Endothelial cell of umbilical vein (primary cell): ENCODE results near the gene USP8. TPM values are rescaled to one million over a fixed set of nuclear protein-coding genes. Genes with fewer than 3 reads are reported as not detected.

Experiments
- BruUV-seq: library from RNA; stranded (reverse); fragments of 400-500 nt; replicated peaks from 2 replicates; lab custom pipeline; 2021; lab: Mats Ljungman, UMichigan
- CTCF ChIA-PET: fragments of 300-600, 350-600 bp; sonication (Branson Sonifier 250); formaldehyde crosslinking; loops from one replicate; lab custom pipeline; 2021; ENCODE audit warnings: antibody characterized with exemption, inconsistent platforms; lab: Charles Lee
- POLR2A ChIA-PET: fragments of 300-600, 350-600 bp; sonication (Branson Sonifier 250); formaldehyde crosslinking; loops from one replicate; lab custom pipeline; 2021; ENCODE audit warnings: antibody characterized with exemption, inconsistent platforms; lab: Charles Lee
- DNase-seq: peaks from one replicate; pipeline ENCODE4 v3.0.0-alpha.2; 2011; ENCODE audit warnings: low read depth, low spot score
- FAIRE-seq: peaks from 2 replicates; lab custom pipeline; 2011; peaks lifted over from hg19 to GRCh38; lab: Jason Lieb, UNC
- H2AFZ ChIP-seq: 2 replicates; pipeline ENCODE4 v1.6.0; 2012; ENCODE audit warnings: low read depth, low read length, control low read depth, inconsistent platforms
- H3K27ac ChIP-seq: 2 replicates; pipeline ENCODE4 v1.5.1; 2011; ENCODE audit warnings: low read depth, mild to moderate bottlenecking, control low read depth, low read length, moderate library complexity; ENCODE audit not compliant: insufficient read depth
- H3K27me3 ChIP-seq, 2 experiments: 2 replicates each; pipeline versions ENCODE4 v1.6.0 to v1.6.1; 2011; ENCODE audit warnings: low read length in 2 of 2, mixed read lengths in 1 of 2; ENCODE audit not compliant: control insufficient read depth in 2 of 2, insufficient read depth in 2 of 2
- H3K36me3 ChIP-seq, 2 experiments: 2 replicates in 1 of 2; 3 replicates in 1 of 2; pipeline ENCODE4 v1.5.1; 2011; ENCODE audit warnings: low read length in 2 of 2, mild to moderate bottlenecking in 1 of 2, moderate library complexity in 1 of 2; ENCODE audit not compliant: control insufficient read depth in 2 of 2, insufficient read depth in 2 of 2; ENCODE audit errors: extremely low read depth in 1 of 2
- H3K4me1 ChIP-seq: 3 replicates; pipeline ENCODE4 v1.5.1; 2011; ENCODE audit warnings: mild to moderate bottlenecking, low read length; ENCODE audit not compliant: control insufficient read depth, insufficient read depth; ENCODE audit errors: extremely low read depth
- H3K4me2 ChIP-seq: 2 replicates; pipeline ENCODE4 v1.6.1; 2011; ENCODE audit warnings: low read length, control low read depth, mixed read lengths; ENCODE audit not compliant: insufficient read depth
- H3K4me3 ChIP-seq, 3 experiments: fragments of 200-600 bp in 1 of 3; sonication (generic), shearing (Covaris generic) in 1 of 3; replicated peaks in 1 of 3; 2 replicates each; pipeline ENCODE4 v1.5.1; 2011 to 2016; ENCODE audit warnings: control low read depth in 3 of 3, low read length in 3 of 3, mild to moderate bottlenecking in 2 of 3, inconsistent platforms in 1 of 3, low read depth in 1 of 3, moderate library complexity in 1 of 3; ENCODE audit not compliant: insufficient read depth in 1 of 3
- H3K79me2 ChIP-seq: 2 replicates; pipeline ENCODE4 v1.6.0; 2012; ENCODE audit warnings: low read length, inconsistent platforms; ENCODE audit not compliant: control insufficient read depth, insufficient read depth
- H3K9ac ChIP-seq: replicated peaks from 2 replicates; pipeline ENCODE3; 2011; ENCODE audit warnings: low read length, control low read depth; ENCODE audit not compliant: insufficient read depth; ENCODE audit errors: extremely low read depth
- H3K9me1 ChIP-seq: replicated peaks from 3 replicates; pipeline ENCODE4 v1.6.0; 2011; ENCODE audit warnings: mild to moderate bottlenecking, low read length; ENCODE audit not compliant: control insufficient read depth, insufficient read depth; ENCODE audit errors: extremely low read depth
- H3K9me3 ChIP-seq: replicated peaks from 2 replicates; pipeline ENCODE4 v1.5.1; 2012; ENCODE audit warnings: low read length, inconsistent platforms; ENCODE audit not compliant: control insufficient read depth, insufficient read depth
- H4K20me1 ChIP-seq: replicated peaks from 2 replicates; pipeline ENCODE3; 2011; ENCODE audit warnings: mild to moderate bottlenecking, low read length; ENCODE audit not compliant: control insufficient read depth, insufficient read depth; ENCODE audit errors: extremely low read depth
- EZH2 ChIP-seq: IDR thresholded peaks from 2 replicates; pipeline ENCODE4 v1.6.1; 2012; ENCODE audit warnings: borderline replicate concordance, low read depth, mild to moderate bottlenecking, moderate library complexity, low read length, inconsistent platforms; ENCODE audit not compliant: severe bottlenecking
- FOS ChIP-seq: IDR thresholded peaks from 2 replicates; pipeline ENCODE4 v1.6.1; 2011; ENCODE audit warnings: mild to moderate bottlenecking, low read length, moderate library complexity, borderline replicate concordance; ENCODE audit not compliant: insufficient read depth
- GATA2 ChIP-seq: IDR thresholded peaks from 2 replicates; pipeline ENCODE4 v1.7.0; 2011; ENCODE audit warnings: low read depth, mild to moderate bottlenecking, moderate library complexity, mixed read lengths, low read length; ENCODE audit not compliant: insufficient read length, insufficient read depth
- JUN ChIP-seq: IDR thresholded peaks from 2 replicates; pipeline ENCODE4 v1.6.1; 2011; ENCODE audit warnings: borderline replicate concordance, low read depth; ENCODE audit not compliant: insufficient read length, insufficient read depth
- MAX ChIP-seq: IDR thresholded peaks from 2 replicates; pipeline ENCODE4 v1.6.1; 2011; ENCODE audit not compliant: insufficient read depth, insufficient read length
- MYC ChIP-seq: IDR thresholded peaks from one replicate; pipeline ENCODE4 v1.6.1; 2011; ENCODE audit warnings: mild to moderate bottlenecking, low read depth, low read length
- POLR2A ChIP-seq: IDR thresholded peaks from 2 replicates; pipeline ENCODE4 v1.6.1; 2012; ENCODE audit warnings: low read depth, mild to moderate bottlenecking, control low read depth, low read length
- POLR2AphosphoS5 ChIP-seq: IDR thresholded peaks from 2 replicates; pipeline ENCODE4 v1.6.1; 2012; ENCODE audit warnings: low read depth, mild to moderate bottlenecking, control low read depth, low read length, moderate library complexity; ENCODE audit not compliant: insufficient read depth
- dilution Hi-C: fragments of 300-500 bp; cut with MboI; formaldehyde crosslinking; loops from one replicate; pipeline ENCODE4 v1.15.0; 2019; ENCODE audit warnings: low sequenced_read_pairs; ENCODE audit not compliant: extremely low pct_ligation_motif_present
- intact Hi-C: fragments of 100-400 bp; cut with micrococcal nuclease; formaldehyde crosslinking; loops from one replicate; pipeline ENCODE4 v1.10.0; 2022
- polyA plus RNA-seq, 4 experiments: library from polyadenylated mRNA; depleted of rRNA in 3 of 4; stranded (reverse) in 3 of 4; unstranded in 1 of 4; fragments of >200 nt; gene quantifications; 2 replicates each; pipeline versions ENCODE4 v1.2.1 to v1.2.3, GENCODE V29; 2011 to 2012; ENCODE audit warnings: missing spikeins in 1 of 4
- total RNA-seq: library from RNA; stranded (reverse); gene quantifications from 2 replicates; pipeline ENCODE4 v1.2.3, GENCODE V29; 2021
- TF ChIP-seq, protein P1 (sequence below), 2 donors: IDR thresholded peaks; 1 replicate in 1 of 2; 2 replicates in 1 of 2; pipeline ENCODE4 v1.5.1; 2011; ENCODE audit warnings: low read length in 2 of 2, mild to moderate bottlenecking in 2 of 2, moderate library complexity in 2 of 2, control low read depth in 1 of 2, inconsistent platforms in 1 of 2, low read depth in 1 of 2; ENCODE audit not compliant: insufficient read depth in 1 of 2; ENCODE audit errors: extremely low read depth in 1 of 2

USP8 gene
- total and polyA plus RNA-seq, 2 donors (not counting 3 experiments of a cell fraction or from before 2014, with no cell fraction given) = 19.0 to 44.8 TPM

DNA sequence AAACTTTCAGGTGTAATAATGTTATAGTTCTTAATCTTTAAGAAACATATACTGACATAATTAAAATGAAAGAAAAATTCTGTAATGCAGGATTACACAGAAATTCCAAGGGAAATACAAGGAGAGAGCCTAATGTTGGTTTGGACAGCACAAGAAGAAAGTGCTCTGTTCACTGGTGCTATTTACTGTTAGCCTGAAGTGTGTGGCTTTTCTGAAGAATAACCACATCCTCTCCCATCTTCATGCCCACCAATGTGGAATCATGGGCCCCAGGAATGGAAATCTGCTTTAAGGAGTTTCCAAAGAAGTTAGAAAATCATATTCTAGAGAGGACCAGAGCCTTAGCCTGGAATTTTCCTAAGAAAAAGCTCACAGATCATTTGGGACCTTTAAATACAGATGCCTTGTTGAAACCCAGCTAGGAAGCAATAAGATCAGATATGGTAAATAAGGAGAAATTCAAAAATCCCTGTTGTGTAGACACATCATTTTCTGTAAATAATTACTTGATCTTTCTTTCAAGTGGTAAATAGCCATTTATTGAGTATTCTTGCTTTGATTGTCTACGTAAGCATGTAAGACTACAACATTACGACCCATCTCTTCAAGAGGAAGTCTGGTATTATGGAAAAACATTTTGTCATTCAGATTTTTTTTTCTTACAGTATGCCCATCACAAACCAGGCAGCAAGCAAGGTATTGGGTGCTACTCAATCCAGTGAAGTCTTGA, 132.6 kb downstream of the USP8 start:
- DNase-seq (no peak), FAIRE-seq (no peak)
- H3K9me1 ChIP-seq = no peaks in the 10 kb centered on the region
- H3K27me3 ChIP-seq = no peaks in the 10 kb centered on the region
- H3K9me3 ChIP-seq = no peaks in the 10 kb centered on the region
- peaks cover 0 to 3% of the 10 kb centered on the region in 2 experiments for H3K36me3 ChIP-seq
- dilution Hi-C loops = no loop called here
- TF ChIP-seq, protein P1, sequence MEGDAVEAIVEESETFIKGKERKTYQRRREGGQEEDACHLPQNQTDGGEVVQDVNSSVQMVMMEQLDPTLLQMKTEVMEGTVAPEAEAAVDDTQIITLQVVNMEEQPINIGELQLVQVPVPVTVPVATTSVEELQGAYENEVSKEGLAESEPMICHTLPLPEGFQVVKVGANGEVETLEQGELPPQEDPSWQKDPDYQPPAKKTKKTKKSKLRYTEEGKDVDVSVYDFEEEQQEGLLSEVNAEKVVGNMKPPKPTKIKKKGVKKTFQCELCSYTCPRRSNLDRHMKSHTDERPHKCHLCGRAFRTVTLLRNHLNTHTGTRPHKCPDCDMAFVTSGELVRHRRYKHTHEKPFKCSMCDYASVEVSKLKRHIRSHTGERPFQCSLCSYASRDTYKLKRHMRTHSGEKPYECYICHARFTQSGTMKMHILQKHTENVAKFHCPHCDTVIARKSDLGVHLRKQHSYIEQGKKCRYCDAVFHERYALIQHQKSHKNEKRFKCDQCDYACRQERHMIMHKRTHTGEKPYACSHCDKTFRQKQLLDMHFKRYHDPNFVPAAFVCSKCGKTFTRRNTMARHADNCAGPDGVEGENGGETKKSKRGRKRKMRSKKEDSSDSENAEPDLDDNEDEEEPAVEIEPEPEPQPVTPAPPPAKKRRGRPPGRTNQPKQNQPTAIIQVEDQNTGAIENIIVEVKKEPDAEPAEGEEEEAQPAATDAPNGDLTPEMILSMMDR (IDR thresholded peaks at IDR 0.05; ENCODE audit: extremely low read depth in 1 of 2, insufficient read depth in 1 of 2, low read depth in 1 of 2, low read length in 2 of 2) = no peak
- TF ChIP-seq FOS (no peak), POLR2AphosphoS5 (no peak), EZH2 (no peak), MAX (no peak), MYC (no peak), POLR2A (no peak), GATA2 (no peak), JUN (no peak)
- H3K9ac ChIP-seq = no peak overlapping the region
- H3K4me2 ChIP-seq = no peak overlapping the region
- ChIA-PET POLR2A (interaction anchor here (0.6 kb wide), 1 partner anchor 11 kb away, joined by 11 read pairs; no protein-coding TSS in a partner anchor), CTCF (no interaction called here)
- no peak overlapping the region for H3K27ac ChIP-seq
- BruUV-seq = no TSS peak
- no peak overlapping the region for H3K4me3 ChIP-seq
- intact Hi-C loops = no loop called here
- no peaks in the 10 kb centered on the region for H3K4me1 ChIP-seq
- H3K79me2 ChIP-seq = no peaks in the 10 kb centered on the region
- H4K20me1 ChIP-seq = no peaks in the 10 kb centered on the region
- H2AFZ ChIP-seq = no peak overlapping the region
